HTERT RPE-1 (cell line): ENCODE data around the gene MPO.

Experiments
- in situ Hi-C: fragments of 300-500 bp; cut with MboI; formaldehyde crosslinking; loops from 4 replicates; pipeline ENCODE4 v1.14.3; 2020; ENCODE audit warnings: low sequenced_read_pairs

MPO gene

GRCh38 chr17:58281511-58282011 is 826 bp upstream of the MPO start:
- in situ Hi-C loops = no loop called here

DNA sequence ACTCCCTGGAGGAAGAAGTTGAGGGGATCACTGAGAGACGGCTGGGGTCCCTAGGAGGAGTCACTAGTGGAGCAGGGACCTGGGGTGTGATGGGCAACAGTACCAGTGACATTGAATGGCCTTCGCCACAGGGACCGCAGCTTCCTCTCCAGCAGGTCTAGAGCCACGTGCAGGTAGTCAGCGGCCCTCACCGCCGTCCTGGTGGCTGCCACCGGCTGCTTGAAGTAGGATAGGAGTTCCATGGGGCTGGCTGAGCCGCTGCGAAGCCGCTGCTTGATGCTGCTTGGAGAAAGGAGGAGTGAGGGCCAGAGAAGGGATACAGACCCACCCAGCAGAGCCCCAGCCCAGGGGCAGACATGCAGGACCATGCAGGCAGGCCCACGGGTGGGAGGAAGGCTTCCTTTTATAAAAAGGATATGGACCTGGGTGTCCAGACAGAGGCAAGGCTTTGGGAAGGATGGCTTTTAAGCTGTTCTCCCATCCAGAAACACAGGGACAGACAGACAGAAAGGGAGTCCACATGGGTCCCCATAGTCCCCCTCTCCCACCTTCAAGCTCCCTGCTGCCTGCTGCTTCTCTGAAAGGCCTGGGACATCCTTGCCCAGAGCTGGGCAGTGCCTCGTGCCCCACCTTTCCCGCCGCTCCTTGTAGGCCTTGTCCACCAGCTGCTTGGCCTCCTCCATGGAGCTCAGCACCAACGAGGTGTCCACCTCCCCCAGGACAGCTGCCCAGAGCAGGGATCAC is 827 bp downstream of the MPO start:
- in situ Hi-C loops = no loop called here

GRCh38 chr17:58279016-58279711 is 1.6 kb downstream of the MPO start:
- in situ Hi-C loops = no loop called here

- in situ Hi-C loops = no loop called here
These were observed 2.1 kb downstream of the MPO start for GRCh38 chr17:58278661-58279015.

GRCh38 chr17:58277802-58278595 is 2.7 kb downstream of the MPO start:
- in situ Hi-C loops = no loop called here

- in situ Hi-C loops = no loop called here
These were observed 3.5 kb downstream of the MPO start for GRCh38 chr17:58277107-58277801.

DNA sequence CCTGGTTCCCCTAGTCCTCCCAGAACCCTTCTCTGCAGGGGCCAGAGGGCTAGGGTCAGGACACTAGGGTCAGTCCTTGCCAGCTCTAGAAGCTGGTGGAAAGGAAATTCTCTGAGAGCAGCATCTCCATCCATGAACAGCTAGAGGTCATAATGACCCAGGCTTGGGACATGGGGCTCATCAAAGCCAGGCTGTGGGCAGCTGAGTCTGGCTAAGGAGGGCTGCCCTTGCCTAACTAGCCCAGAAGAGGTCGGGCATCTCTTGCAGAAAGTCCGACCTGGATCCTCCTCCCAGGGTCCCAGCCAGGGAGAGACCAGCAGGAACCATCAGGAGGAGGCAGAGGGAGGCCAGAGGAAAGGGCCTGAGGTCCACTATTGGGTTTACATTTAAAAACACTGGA is 4.3 kb downstream of the MPO start:
- in situ Hi-C loops = no loop called here

GRCh38 chr17:58275417-58275816 is 5.3 kb downstream of the MPO start:
- in situ Hi-C loops = no loop called here

GRCh38 chr17:58273453-58274104 is 7.2 kb downstream of the MPO start:
- in situ Hi-C loops = no loop called here

GRCh38 chr17:58272367-58273280 is 8.1 kb downstream of the MPO start:
- in situ Hi-C loops = no loop called here

- in situ Hi-C loops = no loop called here
These were observed 9.4 kb downstream of the MPO start for GRCh38 chr17:58271216-58271931.

GRCh38 chr17:58270476-58271215 is 10.1 kb downstream of the MPO start:
- in situ Hi-C loops = no loop called here

DNA sequence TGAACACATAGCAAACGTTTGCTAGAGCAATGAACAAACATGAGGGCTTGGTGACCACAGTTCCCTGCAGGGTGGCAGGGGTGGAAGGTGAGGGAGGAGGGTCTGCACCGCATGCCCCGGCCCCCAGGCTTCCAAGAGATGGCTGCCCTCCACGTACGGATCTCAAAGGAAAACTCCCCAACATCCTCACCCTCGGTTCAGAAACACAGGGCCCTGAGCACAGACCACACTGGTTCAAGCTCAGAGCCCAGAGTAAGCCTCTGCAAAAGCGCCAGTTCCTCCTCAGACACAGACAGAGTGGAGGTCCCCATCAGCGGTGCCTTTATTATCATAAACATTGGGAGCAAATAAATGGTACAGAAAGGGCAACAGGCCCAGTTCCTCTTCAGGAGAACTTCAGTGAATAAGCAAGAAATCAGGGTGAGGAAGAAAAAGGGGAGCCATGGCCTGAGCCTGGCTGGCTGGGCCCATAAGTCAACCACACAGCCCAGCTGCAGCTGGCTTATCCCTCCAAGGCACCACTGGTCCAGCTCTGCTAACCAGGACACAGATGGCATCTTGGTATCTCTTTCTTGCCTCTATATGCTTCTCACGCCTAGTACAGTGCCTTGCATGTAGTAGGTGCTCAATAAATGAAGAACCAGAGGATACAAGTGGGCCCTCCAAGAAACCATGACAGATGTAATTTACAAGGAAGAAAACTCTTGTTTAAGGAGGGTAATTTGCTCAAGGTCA is 11.0 kb downstream of the MPO start:
- in situ Hi-C loops = no loop called here

GRCh38 chr17:58268774-58269556 is 11.8 kb downstream of the MPO start:
- in situ Hi-C loops = no loop called here

GRCh38 chr17:58268326-58268725 is 12.4 kb downstream of the MPO start:
- in situ Hi-C loops = no loop called here
